ENCODE results near the gene ABTB1. TPM values are rescaled to one million over a fixed set of nuclear protein-coding genes. Genes with fewer than 3 reads are reported as not detected.

Gene ABTB1
- total RNA-seq (2022; extraction: Qiagen RNA extraction) = 13.0 to 19.6 TPM (median 17.1 TPM) in 5 replicates

DNA sequence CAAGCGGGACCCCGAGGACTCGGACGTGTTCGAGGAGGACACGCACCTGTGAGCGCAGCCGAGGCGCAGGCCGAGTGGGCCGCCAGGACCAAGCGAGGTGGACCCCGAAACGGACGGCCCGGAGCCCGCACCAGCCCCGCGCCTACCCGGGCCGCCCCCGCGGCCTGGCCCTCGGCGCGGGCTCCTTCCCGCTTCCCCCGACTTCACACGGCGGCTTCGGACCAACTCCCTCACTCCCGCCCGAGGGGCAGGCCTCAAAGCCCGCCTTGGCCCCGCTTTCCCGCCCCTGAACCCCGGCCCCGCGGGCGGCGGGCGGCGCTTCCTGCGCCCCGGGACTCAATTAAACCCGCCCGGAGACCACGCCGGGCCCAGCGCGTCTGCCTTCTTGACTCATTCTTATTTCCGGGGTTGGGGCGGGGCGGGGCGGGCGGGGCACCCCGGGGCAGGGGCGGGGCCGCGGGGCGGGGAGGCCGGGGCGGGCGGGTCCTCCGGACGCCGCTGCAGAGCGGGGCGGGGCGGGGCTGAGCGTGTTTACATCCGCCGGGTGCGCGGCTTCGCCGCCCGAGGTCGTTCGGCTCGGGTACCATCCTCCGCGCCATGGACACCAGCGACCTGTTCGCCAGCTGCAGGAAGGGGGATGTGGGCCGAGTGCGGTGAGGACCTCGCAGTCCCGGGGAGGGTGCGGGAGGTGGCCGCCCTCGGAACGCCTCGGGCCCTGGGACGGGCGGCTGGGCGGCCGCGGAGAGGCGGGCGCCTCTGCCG is at the start of gene ABTB1:
ABTB1 (plus strand) TSS at position 524 of the 762 bp plus-strand sequence; CDS start at position 598, 74 bp downstream.

DNA sequence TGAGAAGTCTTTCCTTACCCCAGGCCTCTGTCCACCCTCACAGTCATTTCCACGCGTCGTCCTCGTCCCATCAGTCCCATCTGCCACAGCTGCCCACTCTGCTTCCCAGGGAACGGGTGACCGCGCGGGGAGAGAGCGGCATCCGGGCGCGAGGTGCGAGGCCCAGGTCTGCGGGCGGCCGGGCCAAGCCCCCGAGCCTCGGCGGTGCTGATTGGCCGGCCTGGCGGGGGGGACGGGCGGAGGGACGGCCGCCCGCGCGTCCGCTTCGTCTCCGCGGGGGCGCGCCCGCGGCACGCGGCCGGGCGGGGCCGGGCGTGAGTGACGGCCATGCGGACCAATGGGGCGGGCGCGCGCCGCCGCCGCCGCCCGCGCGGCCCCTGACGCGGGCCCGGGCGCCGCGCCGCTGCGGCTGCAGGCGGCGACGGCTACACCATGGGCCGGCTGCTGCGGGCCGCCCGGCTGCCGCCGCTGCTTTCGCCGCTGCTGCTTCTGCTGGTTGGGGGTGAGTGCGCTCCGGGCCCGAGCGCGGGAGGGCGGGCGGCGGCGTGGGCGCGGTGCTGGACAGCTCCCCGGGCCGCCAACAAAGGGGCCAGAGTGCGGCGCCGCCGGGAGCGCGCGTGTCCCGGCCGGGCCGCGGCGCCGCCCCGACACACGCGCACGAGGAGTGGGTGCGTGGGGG is 43.8 kb upstream of the ABTB1 start, which contains the start of gene PODXL2:
PODXL2 (plus strand) TSS at position 398 of the 679 bp plus-strand sequence; CDS start at position 433, 35 bp downstream.

Other genes starting within 250 kb of the ABTB1 start
- 43.2 to 60.5 TPM (median 58.3 TPM) in 5 replicates for gene TPRA1, start 82.2 kb upstream of the ABTB1 start, total RNA-seq (2022; extraction: Qiagen RNA extraction)
- gene MCM2, start 74.5 kb upstream of the ABTB1 start, total RNA-seq (2022; extraction: Qiagen RNA extraction) = 51.9 to 58.4 TPM (median 55.3 TPM) in 5 replicates
- 9.2 to 11.6 TPM (median 10.0 TPM) in 5 replicates for gene PODXL2, start 43.8 kb upstream of the ABTB1 start, total RNA-seq (2022; extraction: Qiagen RNA extraction)
- gene MGLL, start 149.6 kb downstream of the ABTB1 start, total RNA-seq (2022; extraction: Qiagen RNA extraction) = 64.4 to 75.1 TPM (median 70.0 TPM) in 5 replicates
- not detected in 5 replicates for gene KBTBD12, start 242.3 kb downstream of the ABTB1 start, total RNA-seq (2022; extraction: Qiagen RNA extraction)